ENCODE data around the gene MSH5. TPM values are rescaled to one million over a fixed set of nuclear protein-coding genes. Genes with fewer than 3 reads are reported as not detected.

Gene MSH5
- total and polyA plus RNA-seq, 2 of the 13 experiments (the other 11 are each of a cell fraction or from before 2014, with no cell fraction given), result 10.2 to 38.7 TPM

GRCh38 chr6:31763619-31763940 is 23.8 kb downstream of the MSH5 start (continued):
- TF ChIP-seq DZIP1 (CRISPR knock-in tag; IDR thresholded peaks at IDR 0.05), result no peak
- TF ChIP-seq MIXL1 (CRISPR knock-in tag; IDR thresholded peaks at IDR 0.05), result 0 out of 2 replicates have a peak, but pooled peaks have one; percentile 30
- peak; percentile 41; the same call in 1 of the 2 replicates for TF ChIP-seq RXRB (CRISPR knock-in tag; IDR thresholded peaks at IDR 0.05; ENCODE audit: borderline replicate concordance)
- peak; percentile 98 for TF ChIP-seq ZNF652 (CRISPR knock-in tag; IDR thresholded peaks at IDR 0.05; ENCODE audit: borderline replicate concordance, low read depth)
- no peak for TF ChIP-seq NR2C2 (CRISPR knock-in tag; IDR thresholded peaks at IDR 0.05; ENCODE audit: borderline replicate concordance)
- TF ChIP-seq ZNF614 (CRISPR knock-in tag; IDR thresholded peaks at IDR 0.05; ENCODE audit: borderline replicate concordance), result 0 out of 2 replicates have a peak, but pooled peaks have one; percentile 12
- no peak for TF ChIP-seq TFAP4 (IDR thresholded peaks at IDR 0.05; ENCODE audit: borderline replicate concordance, low read depth)
- no peak for TF ChIP-seq SP1 (IDR thresholded peaks at IDR 0.05)
- 0 out of 2 replicates have a peak, but pooled peaks have one; percentile 17 for TF ChIP-seq SP1 (CRISPR knock-in tag; IDR thresholded peaks at IDR 0.05)
- TF ChIP-seq ZNF546 (CRISPR knock-in tag; conservative IDR thresholded peaks at IDR 0.05), result no peak
- TF ChIP-seq IRF2 (CRISPR knock-in tag; IDR thresholded peaks at IDR 0.05), result peak; percentile 55; the same call in 1 of the 2 replicates
- TF ChIP-seq SMC3 (IDR thresholded peaks at IDR 0.05; ENCODE audit: low read length), result peak; percentile 49; the same call in 1 of the 2 replicates
- TF ChIP-seq KLF16 (CRISPR knock-in tag; IDR thresholded peaks at IDR 0.05), result no peak
- peak; percentile 97 for TF ChIP-seq PRDM10 (CRISPR knock-in tag; IDR thresholded peaks at IDR 0.05; ENCODE audit: low read depth)
- no peak for TF ChIP-seq HNF1A (IDR thresholded peaks at IDR 0.05; ENCODE audit: low read depth)
- TF ChIP-seq HNF1A (CRISPR knock-in tag; IDR thresholded peaks at IDR 0.05; ENCODE audit: borderline replicate concordance), result 0 out of 2 replicates have a peak, but pooled peaks have one; percentile 18
- no peak for TF ChIP-seq ZNF800 (CRISPR knock-in tag; IDR thresholded peaks at IDR 0.05)
- no peak for TF ChIP-seq ZFP36L2 (CRISPR knock-in tag; IDR thresholded peaks at IDR 0.05)

Data from HepG2 (cell line).